Endometrial microvascular endothelial cells (primary cell): ENCODE data around the gene CYP27B1. TPM values are rescaled to one million over a fixed set of nuclear protein-coding genes. Genes with fewer than 3 reads are reported as not detected.

Source experiments
- in situ Hi-C: cut with HindIII; loops from 2 replicates; pipeline ENCODE4 v1.10.0; 2017; ENCODE audit warnings: low sequenced_read_pairs, low pct_unique_long_range_greater_than_20kb; ENCODE audit errors: inconsistent ontology term
- total RNA-seq: library from RNA; depleted of rRNA; stranded (reverse); fragments of >200 nt; gene quantifications from one replicate; pipeline ENCODE4 v1.2.3, GENCODE V29; 2015; ENCODE audit errors: inconsistent ontology term

Gene CYP27B1
- total RNA-seq, 1 donor from 2014 or later, result 1.9 TPM

DNA sequence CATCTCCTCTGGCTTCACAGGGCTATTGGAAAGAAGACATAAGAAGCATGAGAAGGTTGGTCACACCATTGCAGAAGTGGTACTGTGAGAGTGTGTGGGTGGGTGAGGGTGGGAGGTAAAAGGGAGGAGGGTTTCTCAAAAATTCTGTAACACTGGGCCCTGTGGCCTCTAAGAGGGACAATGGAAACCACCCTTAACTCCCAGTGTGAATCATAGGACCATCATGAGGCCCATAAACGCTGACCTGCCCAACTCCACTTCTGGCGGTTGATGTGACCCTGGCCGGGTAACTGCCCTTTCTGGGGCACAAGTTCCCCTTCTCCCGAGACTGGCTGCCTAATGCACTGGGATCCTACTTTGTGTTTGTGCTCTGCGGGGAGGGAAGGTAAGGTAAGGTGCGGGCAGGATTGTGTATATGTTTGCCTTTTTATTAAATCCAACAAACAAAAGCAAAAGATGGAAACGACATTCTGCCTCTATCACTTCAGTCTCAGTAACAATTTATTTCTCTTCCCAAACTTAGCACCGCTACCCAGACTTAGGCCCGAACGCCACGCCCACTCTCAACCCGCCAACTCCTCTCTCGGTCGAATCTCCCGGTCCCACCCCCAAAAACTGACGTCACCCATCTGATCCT is 4.5 kb upstream of the CYP27B1 start:
- in situ Hi-C loops, result no loop called here

DNA sequence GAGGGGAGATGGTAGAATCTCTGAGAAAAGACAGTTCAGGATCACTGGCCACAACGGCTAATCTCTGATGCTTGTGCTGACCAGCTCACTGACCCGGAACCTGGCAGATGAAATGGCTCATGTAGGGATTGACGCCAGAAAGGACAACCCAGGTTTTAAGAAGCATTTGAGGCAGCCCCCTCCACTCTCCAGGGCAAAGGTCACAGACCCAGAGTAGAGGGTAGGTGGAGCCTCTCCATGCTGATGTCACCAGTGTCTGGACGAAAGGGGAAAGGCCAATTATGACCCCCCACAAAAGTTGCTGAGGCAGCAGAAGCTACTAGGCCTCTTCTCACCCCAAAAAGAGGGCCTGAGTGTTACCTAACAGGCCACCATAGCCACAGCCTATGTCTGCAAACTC is 3.9 kb upstream of the CYP27B1 start:
- in situ Hi-C loops, result no loop called here

DNA sequence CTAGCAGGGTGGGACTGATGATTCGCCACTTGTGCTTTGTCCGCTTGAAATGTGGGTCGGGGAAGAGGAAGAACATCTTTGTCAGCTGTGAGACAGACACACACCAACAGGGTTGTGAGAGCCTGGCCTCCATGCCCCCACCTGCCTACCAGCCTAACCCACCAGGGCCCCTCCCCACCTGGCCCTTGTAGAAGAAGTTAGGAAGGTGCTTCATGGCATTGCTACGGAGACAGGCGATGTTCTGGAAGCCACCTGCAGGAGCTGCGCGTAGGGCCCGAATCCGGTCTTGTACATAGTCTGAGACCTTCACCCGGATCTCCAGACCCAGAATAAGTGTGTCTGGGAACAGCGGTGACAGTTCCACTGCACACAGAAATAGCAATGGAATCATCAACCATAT is 2.7 kb upstream of the CYP27B1 start:
- in situ Hi-C loops, result no loop called here

- in situ Hi-C loops, result no loop called here
Observed at GRCh38 chr12:57767876-57768275, 998 bp upstream of the CYP27B1 start.

- in situ Hi-C loops, result no loop called here
Observed at GRCh38 chr12:57767305-57767698, 424 bp upstream of the CYP27B1 start.

GRCh38 chr12:57765698-57766463 is 997 bp downstream of the CYP27B1 start:
- in situ Hi-C loops, result no loop called here

DNA sequence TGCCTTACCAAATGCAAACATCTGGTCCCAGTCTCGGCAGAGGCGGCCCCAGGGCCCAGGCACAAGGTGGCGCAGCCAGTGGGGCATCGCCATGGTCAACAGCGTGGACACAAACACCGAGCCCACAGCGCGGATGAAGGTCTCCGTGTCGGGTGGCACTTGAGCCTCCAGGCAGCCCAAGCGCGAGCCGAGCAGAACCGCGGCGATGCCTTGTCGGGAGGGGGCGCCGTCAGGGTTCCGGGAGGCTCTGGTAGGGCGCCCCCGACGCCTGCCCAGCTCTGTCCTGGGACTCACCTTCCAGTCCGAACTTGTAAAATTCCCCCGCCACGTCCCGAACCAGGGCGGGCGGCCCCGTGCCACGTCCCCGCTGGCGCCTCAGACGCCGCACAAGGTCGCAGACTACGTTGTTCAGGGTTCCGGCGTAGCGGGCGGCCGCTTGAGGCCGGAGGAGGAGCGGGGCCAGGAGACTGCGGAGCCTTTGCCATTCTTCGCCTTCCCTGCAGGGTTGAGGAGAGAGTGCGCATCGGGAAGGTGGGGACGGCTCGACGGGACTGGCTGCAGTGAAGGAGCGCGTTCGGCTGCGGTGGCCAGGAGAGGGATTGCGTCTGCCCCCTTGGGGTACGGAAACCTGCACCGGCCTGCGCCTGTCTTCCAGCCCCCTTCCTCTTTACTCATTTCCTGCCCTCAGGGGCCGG is 1.7 kb downstream of the CYP27B1 start:
- in situ Hi-C loops, result no loop called here

- in situ Hi-C loops, result no loop called here
Observed at GRCh38 chr12:57764662-57765002, 2.2 kb downstream of the CYP27B1 start.

DNA sequence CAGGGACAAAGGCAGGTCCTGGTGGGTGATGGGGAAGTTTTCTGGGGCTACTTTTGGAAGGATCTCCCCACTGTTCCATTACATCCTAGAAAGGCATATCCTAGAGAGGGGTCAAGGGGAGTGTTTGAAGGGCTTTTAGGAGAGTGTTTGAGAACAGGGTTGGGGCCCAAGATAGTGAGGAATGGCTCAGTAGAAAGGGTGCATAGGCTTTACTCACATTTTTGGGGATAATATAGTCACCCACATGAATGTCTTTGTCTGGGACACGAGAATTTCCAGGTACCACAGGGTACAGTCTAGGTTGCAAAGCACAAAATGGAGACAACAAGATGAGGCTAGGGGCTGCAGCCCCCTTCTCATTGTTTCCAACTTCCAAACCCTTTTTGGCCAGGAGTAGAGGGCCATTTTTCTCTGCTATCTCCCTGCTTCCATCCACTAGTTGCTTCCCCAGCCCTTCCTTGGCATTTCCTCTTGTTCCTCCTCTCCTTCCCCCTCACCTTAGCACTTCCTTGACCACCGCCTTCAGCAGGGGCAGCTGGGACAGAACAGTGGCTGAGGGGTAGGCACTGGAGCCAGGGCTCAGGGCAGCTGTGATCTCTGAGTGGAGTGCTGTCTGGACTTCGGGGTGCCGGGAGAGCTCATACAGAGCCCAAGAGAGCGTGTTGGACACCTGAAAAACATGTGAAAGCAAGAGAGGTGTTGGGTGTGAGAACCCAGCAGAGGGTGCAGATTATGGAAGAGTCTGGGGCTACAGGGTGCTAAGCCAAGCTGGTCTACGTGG is 2.8 kb downstream of the CYP27B1 start:
- in situ Hi-C loops, result no loop called here

DNA sequence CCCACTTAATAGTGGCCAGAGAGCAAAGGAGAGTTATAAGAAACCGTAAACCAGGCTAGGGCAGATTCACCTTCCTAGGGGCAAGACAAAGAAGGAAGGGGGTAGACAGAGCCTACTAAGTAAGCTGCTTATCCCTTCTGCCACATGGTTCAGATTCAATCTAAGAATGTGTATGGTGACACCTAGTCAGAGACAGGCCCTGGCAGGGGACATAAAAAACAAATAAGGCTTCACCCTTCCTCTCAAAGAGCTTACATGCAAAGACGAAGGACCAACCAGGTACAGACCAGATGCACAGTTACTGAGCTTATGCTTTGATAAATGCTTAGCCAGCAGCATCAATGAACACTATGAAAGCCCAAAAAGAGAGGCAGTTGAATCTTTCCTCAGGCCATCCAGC is 4.4 kb downstream of the CYP27B1 start:
- in situ Hi-C loops, result no loop called here

- in situ Hi-C loops, result no loop called here
Observed at GRCh38 chr12:57761391-57761998, 5.4 kb downstream of the CYP27B1 start.

DNA sequence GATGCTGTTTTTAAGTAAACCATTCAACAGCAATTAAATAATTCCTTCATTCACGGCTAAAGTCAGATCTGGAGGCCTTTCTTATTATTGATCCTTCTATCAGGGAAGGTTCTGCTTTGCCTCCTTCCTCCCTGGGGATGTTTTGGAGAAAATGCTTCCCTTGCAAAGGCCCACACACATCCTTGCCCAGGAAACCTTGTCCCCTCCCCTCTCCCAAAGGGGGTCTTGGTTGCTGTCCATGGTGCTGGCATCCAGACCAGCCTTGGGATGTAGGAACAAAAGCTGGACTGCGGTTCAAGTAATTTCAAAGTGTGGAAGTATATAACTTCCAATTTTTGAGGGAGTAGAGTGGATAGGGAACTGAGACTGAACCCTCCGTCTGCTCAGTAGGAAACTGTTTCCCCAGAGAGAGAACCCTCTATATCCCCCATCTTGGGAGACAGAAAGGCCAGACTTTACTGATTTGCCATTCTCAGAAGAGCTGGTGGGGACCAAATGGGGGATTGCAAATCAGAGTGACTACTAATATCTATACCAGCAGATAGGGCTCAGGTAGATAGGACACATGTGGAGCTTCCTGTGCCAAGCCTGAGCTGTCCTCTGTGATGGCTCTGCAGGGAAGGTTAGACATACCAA is 6.4 kb downstream of the CYP27B1 start:
- in situ Hi-C loops, result no loop called here

DNA sequence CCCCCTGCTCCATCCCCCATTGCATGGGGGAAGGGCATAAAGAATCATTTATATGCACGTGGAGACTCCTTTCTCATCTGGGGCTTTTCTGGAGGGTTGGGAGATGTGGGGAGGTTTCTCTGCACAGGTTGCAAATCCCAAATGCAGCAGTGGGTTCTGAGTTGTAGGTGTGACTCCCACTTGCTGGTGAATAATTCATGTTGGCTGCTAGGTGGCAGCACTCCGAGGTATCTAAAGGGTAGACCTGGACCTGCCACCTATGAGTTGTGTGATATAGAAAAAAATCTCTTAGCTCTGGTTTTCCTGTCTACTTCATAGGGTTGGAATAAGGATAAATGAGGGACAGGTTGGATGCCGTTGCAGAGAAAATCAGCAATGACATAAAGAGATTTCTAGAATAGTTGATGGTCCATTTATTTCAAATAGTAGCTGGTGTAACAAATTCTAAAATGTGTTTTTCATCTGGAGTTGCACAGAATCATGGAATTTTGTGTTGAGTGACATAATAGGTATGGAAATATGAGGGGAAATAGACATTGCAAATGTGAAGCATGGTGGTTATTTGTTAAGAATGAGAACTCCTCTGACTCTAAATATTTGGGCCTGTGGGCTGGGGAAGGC is 7.4 kb downstream of the CYP27B1 start:
- in situ Hi-C loops, result no loop called here

DNA sequence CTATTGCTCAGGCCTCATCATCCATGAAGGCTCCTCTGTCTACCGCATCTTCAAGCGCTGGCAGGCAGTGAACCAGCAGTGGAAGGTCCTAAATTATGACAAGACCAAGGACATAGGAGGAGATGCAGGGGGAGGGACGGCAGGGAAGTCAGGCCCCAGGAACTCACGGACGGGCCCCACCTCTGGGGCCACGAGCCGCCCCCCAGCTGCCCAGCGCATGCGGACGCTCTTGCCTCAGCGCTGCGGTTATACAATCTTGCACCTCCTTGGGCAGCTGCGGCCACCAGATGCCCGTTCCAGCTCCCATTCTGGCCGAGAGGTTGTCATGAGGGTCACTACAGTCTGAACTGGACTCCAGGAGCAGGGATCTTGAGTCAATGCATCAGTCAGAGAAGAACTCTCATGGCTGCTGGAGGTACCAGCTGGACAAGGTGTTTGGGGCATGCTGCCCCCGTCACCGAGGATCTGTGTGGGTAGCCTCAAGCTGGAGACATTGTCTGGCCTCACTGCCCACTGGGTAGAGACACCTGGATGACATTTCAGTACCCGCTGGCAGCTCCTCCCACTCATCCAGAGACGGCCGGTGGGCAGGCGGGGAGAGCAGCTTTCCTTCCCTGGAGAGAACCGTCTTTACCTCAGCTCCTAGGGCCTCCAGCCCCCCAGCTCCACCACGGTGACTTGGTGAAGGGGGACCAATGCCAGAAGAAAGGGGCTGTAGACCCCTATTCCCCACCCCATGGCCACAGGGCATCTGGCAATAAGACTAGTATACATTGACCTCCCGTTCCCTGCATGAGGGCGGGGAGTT is 8.1 kb downstream of the CYP27B1 start:
- in situ Hi-C loops, result no loop called here

GRCh38 chr12:57757771-57758170 is 9.1 kb downstream of the CYP27B1 start:
- in situ Hi-C loops, result no loop called here

DNA sequence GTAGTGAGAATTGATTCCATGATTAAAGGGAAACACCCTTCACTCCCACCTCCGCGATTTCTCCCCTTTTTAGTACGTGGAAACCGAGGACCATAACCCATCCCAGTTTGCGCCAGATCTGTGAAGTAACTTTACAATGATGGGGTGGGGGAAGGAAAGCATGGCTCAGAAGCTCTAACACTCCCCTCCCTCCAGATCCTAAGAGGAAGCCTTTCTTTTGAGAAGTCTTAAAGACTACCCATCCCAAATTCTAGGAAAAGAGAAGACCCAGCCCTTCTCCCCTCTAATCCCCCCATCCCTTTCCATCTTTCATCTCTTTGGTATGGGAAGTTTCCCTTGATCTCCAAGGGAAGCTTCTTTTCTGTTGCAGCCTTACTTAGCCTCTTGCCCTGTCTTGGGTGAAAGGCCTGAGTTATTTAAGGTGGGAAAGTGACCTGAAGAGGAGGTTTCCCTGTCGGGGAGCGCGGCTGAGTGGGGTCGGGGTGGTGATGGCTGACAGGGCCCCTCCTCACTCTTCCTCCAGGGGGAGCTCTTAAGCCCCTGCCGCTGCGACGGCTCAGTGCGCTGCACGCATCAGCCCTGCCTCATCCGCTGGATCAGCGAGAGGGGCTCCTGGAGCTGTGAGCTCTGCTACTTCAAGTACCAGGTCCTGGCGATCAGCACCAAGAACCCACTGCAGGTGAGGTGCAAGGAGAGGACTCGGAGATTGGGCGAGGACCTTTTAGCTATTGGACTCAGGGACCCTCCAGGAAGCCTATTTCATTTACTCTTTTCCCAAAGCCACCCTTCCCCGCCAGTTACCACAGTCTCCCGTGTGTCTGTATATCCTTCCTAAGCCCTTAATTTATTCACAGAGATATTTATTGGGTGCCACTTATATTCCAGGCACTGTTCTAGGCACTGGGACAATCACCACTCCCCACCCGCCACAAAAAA is 10.2 kb downstream of the CYP27B1 start:
- in situ Hi-C loops, result no loop called here
